A172 (cell line): Measurements from ENCODE around the gene TNRC6B. TPM values are rescaled to one million over a fixed set of nuclear protein-coding genes. Genes with fewer than 3 reads are reported as not detected.
"Not testable (repeated sequence)": the region's sequence is repeated elsewhere in the genome, so short reads cannot be mapped to it uniquely, and the experiment has no call there.

ENCODE experiments used
- DNase-seq: peaks from one replicate; pipeline ENCODE4 v3.0.0-alpha.2; 2015; ENCODE audit warnings: low spot score
- total RNA-seq: library from RNA; depleted of rRNA; stranded (reverse); fragments of >200 nt; shearing (Covaris generic); gene quantifications from 2 replicates; pipeline ENCODE4 v1.2.3, GENCODE V29; 2014

Gene TNRC6B
- total RNA-seq, 1 experiment from 2014 or later: 13.8 TPM

DNA sequence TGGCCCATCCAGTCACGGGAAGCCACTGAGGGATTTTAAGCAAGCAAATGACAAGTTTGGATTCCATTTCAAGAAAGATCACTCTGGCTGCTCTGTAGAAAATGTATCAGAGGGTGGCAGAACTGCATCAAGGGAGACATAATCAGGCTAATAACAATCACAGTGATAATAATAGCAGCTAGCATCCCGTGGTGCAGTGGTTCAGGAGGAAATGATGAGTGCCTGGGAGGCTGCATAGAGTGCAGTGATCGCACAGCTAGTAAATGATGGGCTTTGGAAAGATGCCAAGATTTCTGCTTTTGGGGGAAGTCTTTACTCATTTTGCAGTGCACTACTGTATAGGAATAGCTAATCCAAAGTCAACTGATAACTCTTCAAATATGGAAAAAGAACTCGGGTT, 35.8 kb downstream of the TNRC6B start:
- DNase-seq: no peak

DNA sequence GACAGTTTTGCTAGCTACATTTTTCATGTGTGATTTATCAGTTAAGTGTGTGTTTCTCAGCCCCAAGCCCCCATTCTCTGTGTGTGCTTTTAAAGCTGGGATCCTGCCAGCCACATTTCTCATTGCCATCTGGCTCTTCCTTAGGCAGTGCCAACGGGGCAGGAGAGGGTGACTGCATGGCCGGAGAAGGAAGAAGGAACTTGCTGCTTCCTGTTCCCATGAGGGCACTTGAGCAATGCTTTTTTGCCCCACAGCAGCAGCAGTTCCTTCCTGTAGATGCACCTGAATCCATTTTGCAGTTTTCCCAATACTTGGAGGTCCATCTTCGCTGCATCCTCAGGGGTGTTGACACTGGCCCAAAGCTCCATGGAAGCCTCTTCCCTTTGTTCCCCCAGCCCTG, 37.5 kb downstream of the TNRC6B start:
- DNase-seq: no peak

GRCh38 chr22:40216041-40216756, 38.5 kb downstream of the TNRC6B start:
- DNase-seq: no peak

GRCh38 chr22:40218152-40218551, 40.4 kb downstream of the TNRC6B start:
- no peak for DNase-seq

DNA sequence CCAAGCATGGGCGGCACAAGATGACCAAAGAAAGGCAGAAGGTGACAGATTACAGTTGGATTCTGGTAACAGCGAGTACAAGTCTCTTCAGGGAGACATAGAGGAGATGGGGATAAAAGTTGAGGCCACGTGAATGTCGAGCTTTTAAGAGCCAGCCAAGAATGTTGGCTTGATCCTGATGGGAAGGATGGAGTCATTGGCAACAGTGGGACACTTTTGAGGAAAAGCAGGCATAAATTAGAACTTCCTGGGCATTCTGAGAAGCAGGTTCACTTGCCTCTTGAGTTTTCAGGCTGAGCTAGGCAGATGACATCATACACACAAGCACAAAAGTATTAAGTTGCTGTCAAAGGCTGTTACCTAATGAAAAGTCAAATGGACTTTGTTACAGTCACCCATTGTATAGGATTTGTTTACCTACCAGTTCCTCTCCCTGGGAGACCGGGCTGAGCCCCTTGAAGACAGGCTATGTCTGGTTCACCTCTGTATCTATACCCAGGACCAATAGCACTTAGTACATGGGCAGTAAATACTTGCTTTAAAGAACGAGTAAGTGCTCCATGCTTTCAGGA, 41.1 kb downstream of the TNRC6B start:
- DNase-seq: no peak

GRCh38 chr22:40220316-40221054, 42.8 kb downstream of the TNRC6B start:
- DNase-seq: no peak

DNA sequence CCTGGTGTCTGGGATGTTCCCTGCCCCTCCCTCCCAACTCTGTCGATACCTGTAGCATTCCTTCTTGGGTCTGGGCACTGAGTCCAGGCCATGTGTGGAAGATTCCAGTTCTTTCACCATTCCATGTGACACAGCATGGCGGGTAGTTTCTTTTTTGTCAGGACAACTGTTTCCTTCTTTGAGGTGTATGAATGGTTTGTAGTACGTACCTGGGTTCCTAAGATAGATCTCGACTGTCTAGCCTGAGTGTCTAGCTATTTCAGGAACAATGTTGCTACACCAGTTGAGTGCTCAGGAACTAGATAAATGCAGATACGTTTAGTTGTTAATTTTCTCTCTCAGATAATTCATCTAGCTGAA, 43.3 kb downstream of the TNRC6B start:
- DNase-seq: no peak

DNA sequence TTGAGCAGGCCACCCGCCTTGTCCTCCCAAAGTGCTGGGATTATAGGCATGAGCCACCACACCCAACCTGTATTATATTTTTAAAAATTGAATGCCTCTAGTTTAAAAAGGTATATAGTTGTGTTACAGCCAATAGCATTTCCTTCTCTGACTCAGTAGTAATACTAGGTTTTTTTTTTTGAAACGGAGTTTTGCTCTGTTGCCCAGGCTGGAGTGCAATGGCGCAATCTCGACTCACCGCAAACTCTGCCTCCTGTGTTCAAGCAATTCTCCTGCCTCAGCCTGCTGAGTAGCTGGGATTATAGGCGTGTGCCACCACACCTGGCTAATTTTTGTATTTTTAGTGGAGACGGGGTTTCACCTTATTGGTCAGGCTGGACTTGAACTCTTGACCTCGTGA, 45.3 kb downstream of the TNRC6B start:
- not testable (repeated sequence) for DNase-seq

DNA sequence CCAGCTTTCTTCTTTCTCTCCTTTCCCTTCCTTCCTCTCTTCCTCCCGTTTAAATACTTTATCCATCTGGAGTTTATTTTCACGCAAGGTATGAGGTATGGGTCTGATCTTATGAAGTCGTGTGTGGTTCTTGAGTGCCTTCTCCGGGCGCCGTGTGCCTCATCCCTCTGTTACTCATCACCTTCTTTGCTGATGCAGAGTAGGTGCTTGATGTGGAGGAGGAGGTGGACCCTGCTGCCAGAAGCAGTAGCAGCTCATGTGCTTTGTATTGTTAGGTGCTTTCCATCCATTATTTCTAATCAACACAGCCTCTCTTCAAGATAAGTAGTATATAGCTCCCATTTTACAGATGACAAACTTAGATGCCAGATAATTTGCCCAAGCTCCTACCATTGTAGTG, 47.0 kb downstream of the TNRC6B start:
- DNase-seq: no peak

DNA sequence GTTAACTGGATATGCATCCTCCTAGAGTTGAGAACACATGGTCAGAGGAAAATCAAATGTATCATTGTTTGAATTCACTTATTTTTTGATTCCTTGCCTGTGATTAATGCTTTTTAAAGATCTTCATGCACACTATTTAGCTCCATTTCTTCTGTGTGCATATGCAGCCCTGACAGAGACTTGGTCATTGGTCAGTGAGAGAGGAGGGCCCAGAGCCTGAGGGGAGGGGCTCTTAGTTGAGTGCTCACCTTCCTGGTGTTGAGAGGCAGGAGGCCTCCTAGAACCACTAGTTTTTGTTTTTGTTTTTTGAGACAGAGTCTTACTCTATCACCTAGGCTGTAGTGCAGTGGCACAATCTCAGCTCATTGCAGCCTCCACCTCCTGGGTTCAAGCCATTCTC, 48.9 kb downstream of the TNRC6B start:
- DNase-seq: no peak

GRCh38 chr22:40231618-40232313, 54.0 kb downstream of the TNRC6B start:
- no peak for DNase-seq

DNA sequence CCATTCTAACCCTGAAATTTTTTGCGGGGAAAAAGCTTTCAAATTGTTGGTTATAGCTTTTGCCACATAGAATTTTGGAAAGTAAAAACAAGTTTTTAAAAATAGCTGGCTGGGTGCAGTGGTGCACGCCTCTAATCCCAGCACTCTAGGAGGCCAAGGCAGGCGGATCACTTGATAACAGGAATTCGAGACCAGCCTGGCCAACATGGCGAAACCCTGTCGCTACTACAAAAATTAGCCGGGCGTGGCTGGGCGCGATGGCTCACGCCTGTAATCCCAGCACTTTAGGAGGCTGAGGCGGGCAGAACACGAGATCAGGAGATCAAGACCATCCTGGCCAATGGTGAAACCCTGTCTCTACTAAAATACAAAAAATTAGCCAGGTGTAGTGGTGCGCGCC, 54.9 kb downstream of the TNRC6B start:
- DNase-seq: no peak

DNA sequence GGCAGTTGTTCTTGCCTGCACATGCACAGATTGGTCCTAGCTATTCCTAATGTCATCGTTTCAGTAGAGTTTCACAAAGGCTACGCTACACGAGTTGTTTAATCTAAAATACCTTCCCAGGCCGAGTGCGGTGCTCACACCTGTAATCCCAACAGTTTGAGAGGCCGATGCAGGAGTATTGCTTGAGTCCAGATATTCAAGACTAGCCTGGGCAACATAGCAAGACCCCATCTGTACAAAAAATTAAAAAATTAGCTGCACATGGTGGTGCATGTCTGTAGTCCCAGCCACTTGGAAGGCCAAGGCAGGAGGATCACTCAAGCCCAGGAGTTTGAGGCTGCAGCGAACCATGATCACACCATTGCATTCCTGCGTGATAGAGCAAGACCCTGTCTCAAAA, 56.2 kb downstream of the TNRC6B start:
- no peak for DNase-seq

- DNase-seq: no peak
Observed at GRCh38 chr22:40234658-40235057, 56.9 kb downstream of the TNRC6B start.

DNA sequence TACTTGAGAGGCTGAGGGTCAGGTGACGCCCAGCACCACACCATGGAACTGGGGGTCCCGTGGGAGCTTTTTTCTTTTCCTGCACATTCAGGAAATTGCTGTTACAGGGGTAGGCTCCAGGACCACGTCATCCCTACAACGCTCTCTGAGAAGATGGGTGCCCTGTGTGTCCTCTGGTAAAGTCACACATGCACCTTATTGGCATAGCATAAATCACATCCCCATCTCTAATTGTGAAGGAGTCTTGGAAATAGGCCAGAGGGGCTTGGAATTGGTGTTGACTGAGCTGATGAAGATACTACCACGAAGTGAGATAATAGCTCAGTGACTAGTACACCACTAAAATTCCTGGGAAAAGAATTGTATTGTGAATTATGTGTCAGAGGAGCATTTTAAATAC, 57.6 kb downstream of the TNRC6B start:
- peak; percentile 4 for DNase-seq

GRCh38 chr22:40236131-40236665, 58.5 kb downstream of the TNRC6B start:
- DNase-seq: peak; percentile 25

DNA sequence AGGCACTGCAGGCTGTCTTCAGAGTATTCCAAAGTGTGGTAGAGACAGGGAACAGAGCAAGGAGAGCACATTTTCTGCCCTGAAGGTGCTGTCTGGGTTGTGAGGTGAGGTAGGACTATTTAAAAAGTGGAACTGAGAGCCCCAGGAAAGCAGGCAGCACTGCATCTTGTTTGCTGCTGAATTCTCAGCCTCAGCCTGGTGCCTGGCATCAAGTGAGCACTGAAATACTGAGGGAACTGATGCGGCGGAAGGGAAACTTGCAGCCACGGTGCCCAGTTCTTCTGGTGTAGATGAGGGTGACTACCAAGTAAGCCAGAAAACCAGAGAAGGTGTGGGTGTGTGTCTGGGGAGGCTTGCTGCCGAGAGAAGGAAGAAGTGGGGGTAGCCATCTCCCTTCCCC, 59.5 kb downstream of the TNRC6B start:
- DNase-seq: no peak

DNA sequence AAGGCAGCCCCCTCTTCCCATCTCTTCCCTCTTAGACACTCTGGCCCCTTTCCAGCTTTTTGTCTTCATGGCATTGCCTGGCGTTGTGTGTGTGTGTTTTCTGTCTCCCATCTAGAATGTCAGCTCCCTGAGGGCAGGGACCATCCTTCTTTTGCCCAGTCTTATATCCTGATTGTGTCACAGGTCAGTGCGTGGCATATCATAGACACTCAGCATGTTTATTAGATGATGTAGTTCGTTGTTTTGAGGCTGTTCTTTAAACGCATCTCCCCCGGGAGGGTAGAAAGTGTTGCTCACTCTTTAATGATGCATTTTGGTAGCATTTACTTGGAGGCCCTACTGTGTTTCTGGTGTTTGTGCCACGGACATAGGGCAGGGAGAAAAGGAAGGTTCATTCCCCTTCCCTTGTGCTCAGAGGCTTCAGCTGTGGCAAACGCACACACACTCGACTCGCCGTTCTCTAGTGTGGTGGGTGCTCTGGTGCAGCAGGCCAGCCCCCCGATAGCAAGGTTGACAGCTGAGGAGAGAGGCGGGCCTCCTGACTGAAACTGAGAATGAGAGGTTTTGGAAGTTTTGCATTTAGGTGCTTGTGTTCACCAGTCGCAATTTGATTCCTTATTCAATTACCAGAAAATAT, 60.2 kb downstream of the TNRC6B start:
- no peak for DNase-seq

GRCh38 chr22:40238425-40239344, 61.0 kb downstream of the TNRC6B start:
- peak; percentile 78 for DNase-seq

- no peak for DNase-seq
Observed at GRCh38 chr22:40239345-40239683, 61.6 kb downstream of the TNRC6B start.

DNA sequence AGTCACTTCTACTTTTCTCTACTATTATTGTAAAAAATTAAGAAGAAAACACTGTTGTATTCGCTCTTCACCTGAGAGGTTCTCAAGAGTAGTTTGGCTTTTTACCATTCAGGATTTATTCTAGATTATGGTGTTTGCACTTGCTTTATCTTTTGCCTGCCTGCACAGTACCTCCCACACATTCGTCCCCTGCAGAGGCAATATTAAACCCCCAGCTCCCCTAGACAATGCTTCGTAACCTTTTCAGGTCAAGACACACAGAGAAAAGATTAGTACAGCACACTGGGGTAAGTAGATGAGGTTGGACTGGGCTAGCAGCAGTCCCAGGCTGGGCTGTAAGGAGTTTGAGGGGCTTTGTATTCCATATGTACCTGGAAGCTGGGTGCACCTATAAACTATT, 62.4 kb downstream of the TNRC6B start:
- no peak for DNase-seq
